Liver (tissue), 9 donors: ENCODE results near the gene OPHN1. TPM values are rescaled to one million over a fixed set of nuclear protein-coding genes. Genes with fewer than 3 reads are reported as not detected.

ENCODE experiments used
- DNase-seq: peaks from one replicate; pipeline ENCODE4 v3.0.0-alpha.2; 2017; ENCODE audit warnings: low spot score
- H3K27ac ChIP-seq, 2 donors: one replicate each; pipeline ENCODE4 v1.7.0; 2013; ENCODE audit warnings: inconsistent platforms in 2 of 2, low read length in 2 of 2, control low read depth in 1 of 2, low read depth in 1 of 2, mild to moderate bottlenecking in 1 of 2
- H3K27me3 ChIP-seq, 4 donors: one replicate each; pipeline versions ENCODE4 v1.6.1 to v1.7.0; 2013; ENCODE audit warnings: low read length in 3 of 4, inconsistent platforms in 1 of 4, mild to moderate bottlenecking in 1 of 4, moderate library complexity in 1 of 4; ENCODE audit not compliant: control insufficient read depth in 4 of 4, insufficient read depth in 4 of 4
- H3K36me3 ChIP-seq, 4 donors: one replicate each; pipeline versions ENCODE4 v1.6.1 to v1.7.0; 2013; ENCODE audit warnings: low read length in 3 of 4, mild to moderate bottlenecking in 3 of 4, low read depth in 1 of 4, moderate library complexity in 1 of 4; ENCODE audit not compliant: control insufficient read depth in 4 of 4, insufficient read depth in 3 of 4
- H3K4me1 ChIP-seq, 4 donors: one replicate each; pipeline versions ENCODE4 v1.6.1 to v1.7.0; 2013; ENCODE audit warnings: low read length in 3 of 4, mild to moderate bottlenecking in 3 of 4, moderate library complexity in 1 of 4; ENCODE audit not compliant: control insufficient read depth in 4 of 4, insufficient read depth in 4 of 4
- H3K4me3 ChIP-seq, 3 donors: one replicate each; pipeline versions ENCODE4 v1.6.1 to v1.7.0; 2013; ENCODE audit warnings: low read length in 3 of 3, control low read depth in 1 of 3, low read depth in 1 of 3, mild to moderate bottlenecking in 1 of 3
- H3K9ac ChIP-seq, 2 donors: one replicate each; pipeline ENCODE4 v1.7.0; 2013; ENCODE audit warnings: low read length in 2 of 2, mild to moderate bottlenecking in 2 of 2, moderate library complexity in 2 of 2, control low read depth in 1 of 2, low read depth in 1 of 2
- H3K9me3 ChIP-seq, 4 donors: one replicate each; pipeline versions ENCODE4 v1.6.1 to v1.7.0; 2013; ENCODE audit warnings: low read length in 3 of 4; ENCODE audit not compliant: control insufficient read depth in 4 of 4
- EGR1 ChIP-seq, 2 donors: IDR thresholded peaks; 2 replicates each; pipeline ENCODE4 v1.6.1; 2016 to 2018; ENCODE audit warnings: antibody characterized with exemption in 2 of 2, low read depth in 2 of 2
- FOXA1 ChIP-seq: IDR thresholded peaks from 2 replicates; pipeline ENCODE4 v1.6.1; 2016; ENCODE audit warnings: antibody characterized with exemption
- HNF4A ChIP-seq, 2 donors: conservative IDR thresholded peaks; 2 replicates each; pipeline ENCODE4 v1.6.1; 2016; ENCODE audit warnings: antibody characterized with exemption in 2 of 2, mild to moderate bottlenecking in 2 of 2
- HNF4G ChIP-seq: IDR thresholded peaks from 2 replicates; pipeline ENCODE4 v1.6.1; 2016; ENCODE audit warnings: antibody characterized with exemption
- JUND ChIP-seq, 2 donors: IDR thresholded peaks; 2 replicates each; pipeline ENCODE4 v1.6.1; 2016; ENCODE audit warnings: antibody characterized with exemption in 2 of 2
- RAD21 ChIP-seq, 2 donors: IDR thresholded peaks; 2 replicates each; pipeline ENCODE4 v1.6.1; 2016; ENCODE audit warnings: antibody characterized with exemption in 2 of 2, mild to moderate bottlenecking in 2 of 2
- REST ChIP-seq: IDR thresholded peaks from 2 replicates; pipeline ENCODE4 v1.6.1; 2016; ENCODE audit warnings: antibody characterized with exemption, mild to moderate bottlenecking
- WGBS: extraction: QIAGEN DNeasy Blood & Tissue Kit; methylation state at CpG from one replicate; pipeline ENCODE4 v1.1.7; 2013; 5-methylcytosine and 5-hydroxymethylcytosine counted together
- polyA plus RNA-seq, 2 donors: library from polyadenylated mRNA; stranded (reverse) in 1 of 2; unstranded in 1 of 2; fragments of 200-250 nt in 1 of 2; fragments of >200 nt in 1 of 2; fragmentation: Nextera tagmentation in 1 of 2; extraction: Ambion mirVana in 1 of 2; gene quantifications; one replicate each; pipeline versions ENCODE4 v1.2.1 to v1.2.3, GENCODE V29; 2013 to 2015
- total RNA-seq, 2 donors: library from RNA; depleted of rRNA; stranded (reverse); fragments of >200 nt; gene quantifications; one replicate each; pipeline ENCODE4 v1.2.3, GENCODE V29; 2014
- TF ChIP-seq, protein P1 (sequence below): IDR thresholded peaks from 2 replicates; pipeline ENCODE4 v1.6.1; 2016; ENCODE audit warnings: antibody characterized with exemption
- TF ChIP-seq, protein P2 (sequence below): fragments of 150-350 bp; IDR thresholded peaks from 2 replicates; pipeline ENCODE4 v1.5.1; 2017; ENCODE audit warnings: improper control_type of control experiment, low read depth, low read length; ENCODE audit not compliant: missing input control
- donor health status: healthy.
- donor health status: healthy.
- donor health status: healthy.
- donor health status: healthy.
- donor health status: healthy.

The OPHN1 gene
- total and polyA plus RNA-seq, 4 donors, result 0.17 to 1.2 (median 0.60) TPM

- Histone ChIP-seq H3K4me3 (no peak overlapping the region), H3K27me3 (no peaks in the 10 kb centered on the region), H3K9me3 (no peaks in the 10 kb centered on the region), H3K9ac (no peak overlapping the region), H3K4me1 (no peaks in the 10 kb centered on the region), H3K27ac (no peak overlapping the region), H3K36me3 (no peaks in the 10 kb centered on the region)
- TF ChIP-seq, protein P1, sequence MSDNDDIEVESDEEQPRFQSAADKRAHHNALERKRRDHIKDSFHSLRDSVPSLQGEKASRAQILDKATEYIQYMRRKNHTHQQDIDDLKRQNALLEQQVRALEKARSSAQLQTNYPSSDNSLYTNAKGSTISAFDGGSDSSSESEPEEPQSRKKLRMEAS, result no peak
- WGBS, result 73% methylated on average over 2 of the region's 2 CpGs
- DNase-seq, result no peak
Observed at GRCh38 chrX:68163441-68163840, 269.9 kb downstream of the OPHN1 start.

DNA sequence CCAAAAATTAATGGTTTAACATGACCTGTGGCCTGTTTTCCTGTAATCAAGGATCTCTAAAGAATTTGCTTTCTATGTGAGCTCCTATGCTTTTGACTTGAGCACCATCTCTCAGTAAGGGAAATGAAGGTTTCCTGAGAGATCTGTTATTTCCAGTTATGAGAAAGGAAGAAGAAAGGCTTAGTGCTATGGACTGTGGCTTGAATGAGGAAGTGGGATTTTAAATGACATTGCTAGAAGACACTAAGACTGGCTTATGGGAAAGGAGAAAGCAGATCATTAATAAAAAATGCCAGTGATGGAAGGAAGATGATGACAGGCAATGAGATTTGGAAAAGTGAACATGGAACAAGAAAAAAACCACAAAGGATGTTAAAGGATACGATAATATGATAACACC lies 285.4 kb downstream of the OPHN1 start:
- no peak for TF ChIP-seq JUND (IDR thresholded peaks at IDR 0.05)
- Histone ChIP-seq H3K27me3 (no peaks in the 10 kb centered on the region), H3K9me3 (no peaks in the 10 kb centered on the region), H3K36me3 (no peaks in the 10 kb centered on the region), H3K9ac (no peak overlapping the region), H3K27ac (no peak overlapping the region), H3K4me3 (no peak overlapping the region), H3K4me1 (peaks cover 0 to 2% (median 0%) of the 10 kb centered on the region in 4 donors)
- no peak for DNase-seq
- 70% methylated on average over 1 of the region's 1 CpG for WGBS

- Histone ChIP-seq H3K4me3 (no peak overlapping the region), H3K9me3 (no peaks in the 10 kb centered on the region), H3K27me3 (no peaks in the 10 kb centered on the region), H3K27ac (no peak overlapping the region), H3K36me3 (no peaks in the 10 kb centered on the region), H3K9ac (no peak overlapping the region), H3K4me1 (peaks cover 0 to 2% (median 0%) of the 10 kb centered on the region in 4 donors)
- WGBS, result 16% methylated on average over 2 of the region's 2 CpGs
- DNase-seq, result no peak
- TF ChIP-seq, protein P1, result no peak
- TF ChIP-seq RAD21 (IDR thresholded peaks at IDR 0.05) (peak; percentile 69 to 73), REST (no peak), HNF4G (peak; percentile 28), FOXA1 (no peak), HNF4A (conservative IDR thresholded peaks at IDR 0.05) (peak in 1 of 2 donors; percentile 47), EGR1 (IDR thresholded peaks at IDR 0.05; ENCODE audit: low read depth in 2 of 2) (no peak)
- TF ChIP-seq, protein P2, sequence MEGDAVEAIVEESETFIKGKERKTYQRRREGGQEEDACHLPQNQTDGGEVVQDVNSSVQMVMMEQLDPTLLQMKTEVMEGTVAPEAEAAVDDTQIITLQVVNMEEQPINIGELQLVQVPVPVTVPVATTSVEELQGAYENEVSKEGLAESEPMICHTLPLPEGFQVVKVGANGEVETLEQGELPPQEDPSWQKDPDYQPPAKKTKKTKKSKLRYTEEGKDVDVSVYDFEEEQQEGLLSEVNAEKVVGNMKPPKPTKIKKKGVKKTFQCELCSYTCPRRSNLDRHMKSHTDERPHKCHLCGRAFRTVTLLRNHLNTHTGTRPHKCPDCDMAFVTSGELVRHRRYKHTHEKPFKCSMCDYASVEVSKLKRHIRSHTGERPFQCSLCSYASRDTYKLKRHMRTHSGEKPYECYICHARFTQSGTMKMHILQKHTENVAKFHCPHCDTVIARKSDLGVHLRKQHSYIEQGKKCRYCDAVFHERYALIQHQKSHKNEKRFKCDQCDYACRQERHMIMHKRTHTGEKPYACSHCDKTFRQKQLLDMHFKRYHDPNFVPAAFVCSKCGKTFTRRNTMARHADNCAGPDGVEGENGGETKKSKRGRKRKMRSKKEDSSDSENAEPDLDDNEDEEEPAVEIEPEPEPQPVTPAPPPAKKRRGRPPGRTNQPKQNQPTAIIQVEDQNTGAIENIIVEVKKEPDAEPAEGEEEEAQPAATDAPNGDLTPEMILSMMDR, result peak; percentile 37
Observed at GRCh38 chrX:68146054-68146453, 287.2 kb downstream of the OPHN1 start.
